ENCODE results near the gene PAX9. TPM values are rescaled to one million over a fixed set of nuclear protein-coding genes. Genes with fewer than 3 reads are reported as not detected.

Gene PAX9
- total RNA-seq, 2 donors from 2014 or later = not detected

DNA sequence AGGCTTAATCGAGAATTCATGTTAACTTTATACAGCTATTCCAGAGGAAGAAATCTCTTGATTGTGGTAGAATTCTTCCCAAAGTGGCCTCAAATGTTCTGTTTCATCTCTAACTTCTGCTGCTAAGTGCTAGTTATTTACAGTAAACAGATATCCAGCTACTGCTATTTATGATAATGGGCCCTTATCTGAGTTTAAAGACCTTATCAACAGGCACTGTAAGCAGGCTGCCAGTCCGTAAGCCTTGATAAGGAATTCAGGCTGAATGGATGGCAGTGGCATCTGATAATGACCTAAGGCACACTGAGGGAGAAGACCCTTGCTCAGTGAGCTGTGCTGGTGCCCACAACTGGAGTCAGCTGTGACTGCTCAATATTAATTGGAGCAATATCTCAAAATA, 59.0 kb downstream of the PAX9 start:
- Histone ChIP-seq H3K4me1 (no peaks in the 10 kb centered on the region), H3K4me3 (no peak overlapping the region), H3K27ac (no peak overlapping the region), H3K36me3 (no peaks in the 10 kb centered on the region), H3K27me3 (no peaks in the 10 kb centered on the region), H3K9me3 (no peaks in the 10 kb centered on the region)
- TF ChIP-seq, protein P1, sequence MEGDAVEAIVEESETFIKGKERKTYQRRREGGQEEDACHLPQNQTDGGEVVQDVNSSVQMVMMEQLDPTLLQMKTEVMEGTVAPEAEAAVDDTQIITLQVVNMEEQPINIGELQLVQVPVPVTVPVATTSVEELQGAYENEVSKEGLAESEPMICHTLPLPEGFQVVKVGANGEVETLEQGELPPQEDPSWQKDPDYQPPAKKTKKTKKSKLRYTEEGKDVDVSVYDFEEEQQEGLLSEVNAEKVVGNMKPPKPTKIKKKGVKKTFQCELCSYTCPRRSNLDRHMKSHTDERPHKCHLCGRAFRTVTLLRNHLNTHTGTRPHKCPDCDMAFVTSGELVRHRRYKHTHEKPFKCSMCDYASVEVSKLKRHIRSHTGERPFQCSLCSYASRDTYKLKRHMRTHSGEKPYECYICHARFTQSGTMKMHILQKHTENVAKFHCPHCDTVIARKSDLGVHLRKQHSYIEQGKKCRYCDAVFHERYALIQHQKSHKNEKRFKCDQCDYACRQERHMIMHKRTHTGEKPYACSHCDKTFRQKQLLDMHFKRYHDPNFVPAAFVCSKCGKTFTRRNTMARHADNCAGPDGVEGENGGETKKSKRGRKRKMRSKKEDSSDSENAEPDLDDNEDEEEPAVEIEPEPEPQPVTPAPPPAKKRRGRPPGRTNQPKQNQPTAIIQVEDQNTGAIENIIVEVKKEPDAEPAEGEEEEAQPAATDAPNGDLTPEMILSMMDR (IDR thresholded peaks at IDR 0.05) = no peak
- no peak for DNase-seq (ENCODE audit: low spot score)

- no peaks in the 10 kb centered on the region for H3K36me3 ChIP-seq
- TF ChIP-seq, protein P1 (IDR thresholded peaks at IDR 0.05) = no peak
- no peaks in the 10 kb centered on the region for H3K27me3 ChIP-seq
- H3K4me1 ChIP-seq = no peaks in the 10 kb centered on the region
- H3K4me3 ChIP-seq = no peak overlapping the region
- H3K9me3 ChIP-seq = no peaks in the 10 kb centered on the region
- no peak for DNase-seq (ENCODE audit: low spot score)
- H3K27ac ChIP-seq = no peak overlapping the region
Measured at GRCh38 chr14:36721877-36722276, 60.2 kb downstream of the PAX9 start.

DNA sequence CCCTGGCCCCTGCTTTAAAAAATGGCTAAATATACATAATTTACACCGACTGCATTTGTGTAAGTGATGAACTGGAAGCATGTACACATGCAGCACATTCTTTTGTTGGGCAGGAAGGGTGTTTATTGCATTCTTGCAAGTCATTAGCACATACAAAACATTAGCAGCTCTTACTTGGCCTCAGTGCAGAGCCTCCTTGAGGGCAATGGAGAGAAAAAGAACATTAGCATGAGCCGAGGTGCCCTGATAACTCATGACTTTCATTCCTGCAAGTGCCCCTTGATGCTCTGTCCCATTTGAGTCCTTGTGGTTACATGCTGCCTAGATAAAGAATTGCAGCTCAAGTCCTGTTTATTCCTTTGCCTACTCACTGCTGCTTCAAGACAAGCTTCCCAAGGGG, 61.9 kb downstream of the PAX9 start:
- TF ChIP-seq, protein P1 (IDR thresholded peaks at IDR 0.05) = no peak
- H3K27ac ChIP-seq = no peak overlapping the region
- no peaks in the 10 kb centered on the region for H3K4me1 ChIP-seq
- H3K9me3 ChIP-seq = no peaks in the 10 kb centered on the region
- no peaks in the 10 kb centered on the region for H3K27me3 ChIP-seq
- no peaks in the 10 kb centered on the region for H3K36me3 ChIP-seq
- no peak for DNase-seq (ENCODE audit: low spot score)
- H3K4me3 ChIP-seq = no peak overlapping the region

GRCh38 chr14:36724162-36724561, 62.5 kb downstream of the PAX9 start:
- no peak for DNase-seq (ENCODE audit: low spot score)
- no peaks in the 10 kb centered on the region for H3K9me3 ChIP-seq
- TF ChIP-seq, protein P1 (IDR thresholded peaks at IDR 0.05) = no peak

DNA sequence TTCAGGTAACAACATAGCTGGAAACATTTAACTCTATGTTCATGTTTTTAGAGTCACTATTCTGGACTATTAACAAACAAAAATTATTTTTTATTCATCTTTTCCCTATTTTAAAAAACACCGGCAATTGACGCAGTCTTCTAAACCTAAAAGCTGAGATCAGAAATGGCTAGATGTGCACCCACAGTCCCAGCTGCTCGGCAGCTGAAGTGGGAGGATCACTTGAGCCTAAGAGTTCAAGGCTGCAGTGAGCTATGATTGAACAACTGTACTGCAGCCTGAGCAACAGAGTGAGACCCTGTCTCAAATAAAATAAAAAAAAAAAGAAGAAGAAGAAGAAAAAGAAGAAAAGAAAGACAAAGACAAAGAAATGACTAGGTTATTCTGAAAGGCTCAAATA, 64.5 kb downstream of the PAX9 start:
- H3K4me1 ChIP-seq = no peaks in the 10 kb centered on the region
- no peaks in the 10 kb centered on the region for H3K36me3 ChIP-seq
- no peaks in the 10 kb centered on the region for H3K27me3 ChIP-seq
- DNase-seq (ENCODE audit: low spot score) = no peak
- H3K9me3 ChIP-seq = no peaks in the 10 kb centered on the region
- no peak overlapping the region for H3K4me3 ChIP-seq
- TF ChIP-seq, protein P1 (IDR thresholded peaks at IDR 0.05) = no peak
- H3K27ac ChIP-seq = no peak overlapping the region

More at GRCh38 chr14:36724162-36724561, 62.5 kb downstream of the PAX9 start:
- H3K27ac ChIP-seq = no peak overlapping the region
- no peak overlapping the region for H3K4me3 ChIP-seq
- H3K36me3 ChIP-seq = no peaks in the 10 kb centered on the region
- no peaks in the 10 kb centered on the region for H3K27me3 ChIP-seq
- H3K4me1 ChIP-seq = no peaks in the 10 kb centered on the region

Other genes starting within 250 kb of the PAX9 start
- not detected for gene NKX2-1, start 141.6 kb upstream of the PAX9 start, total RNA-seq
- not detected for gene NKX2-8, start 79.2 kb upstream of the PAX9 start, total RNA-seq